Measurements from ENCODE around the gene CABLES1.
"Not testable (repeated sequence)": the region's sequence is repeated elsewhere in the genome, so short reads cannot be mapped to it uniquely, and the experiment has no call there.

Gene CABLES1

GRCh38 chr18:23247896-23248295 lies 112.6 kb downstream of the CABLES1 start:
- DNase-seq, result no peak

DNA sequence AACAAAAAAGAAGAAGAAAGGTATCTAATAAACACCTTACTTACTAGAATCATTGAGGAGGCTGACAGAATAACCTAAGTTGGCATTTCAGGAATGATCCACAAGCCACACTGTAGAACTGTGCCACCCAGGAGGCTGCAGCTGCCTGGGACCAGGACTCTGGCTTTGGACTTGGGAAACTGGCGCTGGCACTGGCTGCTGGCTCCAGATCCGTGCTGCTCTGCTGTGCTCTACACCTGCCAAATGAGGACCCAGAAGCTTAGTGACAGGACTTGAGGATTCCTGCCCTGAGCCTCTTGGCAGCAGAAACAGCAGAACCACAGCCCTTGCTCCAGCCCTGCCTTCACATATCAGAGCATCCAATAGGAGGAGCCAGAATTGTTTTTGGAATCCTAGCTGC lies 113.5 kb downstream of the CABLES1 start:
- DNase-seq, result no peak

GRCh38 chr18:23249348-23249747 lies 114.1 kb downstream of the CABLES1 start:
- no peak for DNase-seq

DNA sequence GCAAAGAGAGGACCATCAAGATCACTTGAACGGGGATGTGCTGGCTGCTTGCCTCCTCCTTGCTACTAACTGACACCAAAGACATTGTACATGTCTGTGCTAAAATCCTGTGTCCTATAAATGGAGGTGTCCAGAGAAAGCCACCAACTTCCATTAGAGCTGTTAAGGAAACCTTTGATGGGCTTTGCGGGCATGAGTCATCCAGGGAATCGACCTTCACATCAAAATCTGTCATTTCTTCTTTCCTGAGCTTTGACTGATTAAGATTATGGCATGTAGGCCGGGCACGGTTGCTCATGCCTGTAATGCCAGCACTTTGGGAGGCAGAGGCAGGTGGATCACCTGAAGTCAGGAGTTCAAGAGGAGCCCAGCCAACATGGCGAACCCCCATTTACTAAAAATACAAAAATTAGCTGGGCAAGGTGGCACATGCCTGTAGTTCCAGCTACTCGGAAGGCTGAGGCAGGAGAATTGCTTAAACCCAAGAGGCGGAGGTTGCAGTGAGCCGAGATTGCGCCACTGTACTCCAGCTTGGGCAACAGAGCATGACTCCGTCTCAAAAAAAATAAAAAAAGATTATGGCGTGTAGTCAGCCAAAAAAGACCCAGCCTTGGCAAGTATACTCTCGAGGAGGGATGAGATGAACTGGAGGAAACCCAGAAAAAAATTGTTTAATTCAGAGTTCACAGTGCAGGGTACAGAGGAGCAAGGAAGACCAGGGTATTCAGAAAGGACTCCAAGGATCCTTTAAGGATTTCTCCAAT lies 115.8 kb downstream of the CABLES1 start:
- DNase-seq, result no peak

GRCh38 chr18:23253630-23254029 lies 118.3 kb downstream of the CABLES1 start:
- no peak for DNase-seq

GRCh38 chr18:23257137-23257536 lies 121.9 kb downstream of the CABLES1 start:
- no peak for DNase-seq

DNA sequence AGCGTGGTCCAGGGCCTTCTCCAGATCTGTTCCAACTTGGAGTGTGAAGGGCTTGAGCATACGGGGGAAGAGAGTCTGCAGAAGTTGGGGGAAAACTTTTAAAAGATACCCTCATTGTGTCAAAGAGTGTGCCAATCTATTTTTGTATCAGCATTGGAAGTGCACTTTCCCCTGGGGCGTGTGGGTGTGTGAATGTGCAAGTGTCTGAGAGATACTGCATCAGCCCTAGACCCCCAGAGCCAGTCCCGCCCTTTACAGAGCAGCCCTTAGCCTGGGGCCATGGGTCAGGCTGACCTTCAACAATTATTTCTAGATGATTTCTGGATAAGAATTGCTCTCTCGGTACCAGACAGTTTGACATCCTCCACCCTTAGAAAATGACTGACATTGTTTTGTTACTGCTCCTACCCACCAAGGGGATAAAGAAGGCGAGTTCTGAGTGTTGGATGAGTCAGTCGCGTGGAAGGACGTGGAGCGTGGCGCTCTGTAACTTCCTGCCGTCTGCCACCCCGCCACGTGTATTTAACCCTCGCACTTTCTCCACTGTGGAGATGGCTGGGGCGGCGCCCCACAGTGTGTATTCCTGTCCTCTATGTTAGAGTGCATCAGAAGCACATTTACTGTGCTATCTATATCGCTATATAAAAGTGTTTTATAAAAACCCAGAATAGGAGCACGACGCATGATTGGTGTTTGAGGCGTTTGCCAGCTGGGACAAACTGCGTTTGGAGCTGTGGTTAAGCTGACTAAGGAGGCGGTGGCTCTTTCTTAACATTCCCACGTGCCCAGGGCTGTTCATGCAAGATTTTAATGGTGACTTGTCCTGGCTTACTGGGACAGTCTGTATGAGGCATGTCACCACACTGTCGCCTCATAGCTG lies 122.6 kb downstream of the CABLES1 start:
- DNase-seq, result no peak

DNA sequence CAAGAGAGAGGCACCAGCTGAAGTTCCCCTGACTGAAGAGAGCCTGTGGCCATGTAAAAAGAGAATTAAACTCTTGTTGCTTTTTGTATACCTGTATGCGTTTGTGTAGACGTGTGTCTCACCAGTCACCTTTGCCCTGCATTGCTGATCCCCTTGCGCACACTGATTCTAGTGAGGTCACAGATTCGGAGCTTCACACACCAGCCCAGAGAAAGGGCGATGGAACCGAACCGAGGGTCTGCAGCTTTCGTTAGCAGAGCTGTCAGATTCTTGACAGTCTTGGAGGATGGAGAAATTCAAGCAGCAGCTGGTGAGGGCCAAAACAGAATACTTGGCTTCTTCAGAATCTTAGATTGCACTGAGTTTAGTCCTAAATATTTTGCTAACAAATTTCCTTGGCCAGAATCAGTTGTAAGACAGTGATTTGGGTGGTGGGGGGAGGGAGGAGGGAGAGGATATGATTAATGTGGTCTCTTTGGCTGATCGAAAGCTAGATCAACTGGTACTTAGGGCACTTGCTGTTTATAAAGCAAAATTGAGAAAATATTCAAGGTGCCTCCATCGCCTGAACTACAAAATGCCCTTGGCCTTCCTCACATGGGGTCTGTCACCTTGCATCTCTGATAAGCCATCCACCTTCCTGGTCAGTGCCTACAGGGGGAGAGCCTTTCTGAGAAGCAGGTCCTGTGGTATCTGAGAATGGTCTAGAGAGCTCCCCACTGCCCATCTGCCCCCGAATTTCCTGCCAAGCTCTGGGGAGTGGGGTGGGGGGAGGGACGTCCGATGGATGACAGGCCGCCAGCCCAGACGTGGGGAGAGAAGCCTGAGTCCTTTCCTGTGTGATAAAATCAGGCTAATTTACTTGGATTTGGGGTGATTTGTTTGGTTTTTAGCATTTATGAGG lies 123.5 kb downstream of the CABLES1 start:
- DNase-seq, result no peak

GRCh38 chr18:23259701-23260681 lies 124.7 kb downstream of the CABLES1 start:
- peak; percentile 98 for DNase-seq

- peak; percentile 60 for DNase-seq
These were observed 125.8 kb downstream of the CABLES1 start for GRCh38 chr18:23260926-23261590.

- DNase-seq, result no peak
These were observed 128.4 kb downstream of the CABLES1 start for GRCh38 chr18:23263551-23264235.

DNA sequence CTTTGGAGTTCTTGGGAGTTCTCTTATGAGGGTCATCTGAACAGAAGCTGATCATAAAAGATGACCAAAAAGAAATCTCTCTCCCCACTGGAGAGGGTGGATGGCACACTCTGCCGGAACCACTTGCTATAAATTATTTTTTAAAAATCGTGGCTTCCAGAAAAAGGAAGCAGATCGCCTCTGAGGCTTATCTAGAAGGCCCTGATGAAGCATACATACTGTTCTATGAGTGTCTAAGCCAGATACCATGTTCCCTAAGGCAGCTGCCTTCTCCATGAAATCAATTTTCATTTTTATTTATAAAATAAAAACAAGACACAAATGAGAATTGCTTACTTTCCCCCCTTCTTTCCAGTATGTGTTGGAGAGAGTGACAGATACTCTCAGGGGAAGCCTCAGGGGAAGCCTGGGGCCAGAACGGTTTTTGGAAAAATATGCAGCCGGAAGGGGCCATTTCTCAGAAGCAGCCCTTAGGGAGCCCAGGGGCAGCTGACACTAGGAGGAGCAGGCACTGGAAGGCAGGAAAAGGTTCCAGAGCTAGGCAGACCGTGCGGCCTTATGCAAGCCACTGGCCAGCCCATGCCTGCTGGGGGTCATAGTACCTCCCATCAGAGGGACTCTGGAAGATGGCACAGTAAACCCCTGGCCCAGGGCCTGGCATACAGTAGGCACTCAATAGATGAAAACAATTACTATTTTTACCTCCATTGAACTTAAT lies 130.6 kb downstream of the CABLES1 start:
- no peak for DNase-seq

- no peak for DNase-seq
These were observed 131.6 kb downstream of the CABLES1 start for GRCh38 chr18:23266717-23267446.

DNA sequence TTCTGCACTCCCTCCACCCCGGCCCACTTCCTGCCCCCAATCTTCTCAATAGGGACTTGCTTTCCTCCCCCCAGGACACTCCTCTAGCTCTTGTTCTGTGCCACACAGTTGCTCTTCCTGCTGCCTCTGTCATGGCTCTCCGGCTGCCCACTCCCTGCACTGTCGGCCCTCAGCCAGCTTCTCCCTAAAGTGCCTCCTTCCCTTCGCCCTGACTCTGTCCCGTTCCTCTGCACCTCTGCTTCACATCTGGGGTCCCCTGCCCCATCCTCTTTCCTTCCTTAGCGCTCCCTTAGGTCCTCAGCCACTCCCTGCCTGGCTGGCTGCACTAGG lies 132.1 kb downstream of the CABLES1 start:
- DNase-seq, result no peak

GRCh38 chr18:23268641-23269040 lies 133.4 kb downstream of the CABLES1 start:
- no peak for DNase-seq

DNA sequence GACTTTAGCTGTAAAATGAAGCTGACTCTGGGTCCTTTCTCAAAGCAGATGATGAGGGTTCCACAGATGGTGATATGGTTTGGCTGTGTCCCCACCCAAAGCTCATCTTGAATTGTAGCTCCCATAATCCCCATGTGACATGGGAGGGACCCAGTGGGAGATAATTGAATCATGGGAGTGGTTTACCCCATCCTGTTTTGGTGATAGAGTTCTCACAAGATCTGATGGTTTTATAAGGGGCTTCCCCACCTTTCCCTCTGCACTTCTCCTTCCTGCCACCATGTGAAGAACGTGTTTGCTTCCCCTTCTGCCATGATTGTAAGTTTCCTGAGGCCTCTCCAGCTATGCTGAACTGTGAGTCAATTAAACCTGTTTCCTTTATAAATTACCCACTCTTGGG lies 133.8 kb downstream of the CABLES1 start:
- not testable (repeated sequence) for DNase-seq

DNA sequence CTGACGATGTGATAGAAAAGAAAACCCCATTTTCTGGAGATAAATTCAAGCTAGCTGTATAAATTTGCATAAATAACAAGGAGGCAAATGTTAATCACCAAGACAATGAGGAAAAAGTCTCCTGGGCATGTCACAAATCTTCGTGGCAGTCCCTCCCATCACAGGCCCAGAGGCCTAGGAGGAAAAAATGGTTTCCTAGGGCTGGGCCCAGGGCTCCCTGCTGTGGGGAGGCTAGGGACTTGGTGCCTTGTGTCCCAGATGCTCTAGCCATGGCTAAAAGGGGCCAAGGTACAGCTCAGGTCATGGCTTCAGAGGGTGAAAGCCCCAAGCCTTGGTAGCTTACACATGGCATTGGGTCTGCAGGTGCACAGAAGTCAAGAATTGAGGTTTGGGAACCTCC lies 134.6 kb downstream of the CABLES1 start:
- DNase-seq, result no peak

DNA sequence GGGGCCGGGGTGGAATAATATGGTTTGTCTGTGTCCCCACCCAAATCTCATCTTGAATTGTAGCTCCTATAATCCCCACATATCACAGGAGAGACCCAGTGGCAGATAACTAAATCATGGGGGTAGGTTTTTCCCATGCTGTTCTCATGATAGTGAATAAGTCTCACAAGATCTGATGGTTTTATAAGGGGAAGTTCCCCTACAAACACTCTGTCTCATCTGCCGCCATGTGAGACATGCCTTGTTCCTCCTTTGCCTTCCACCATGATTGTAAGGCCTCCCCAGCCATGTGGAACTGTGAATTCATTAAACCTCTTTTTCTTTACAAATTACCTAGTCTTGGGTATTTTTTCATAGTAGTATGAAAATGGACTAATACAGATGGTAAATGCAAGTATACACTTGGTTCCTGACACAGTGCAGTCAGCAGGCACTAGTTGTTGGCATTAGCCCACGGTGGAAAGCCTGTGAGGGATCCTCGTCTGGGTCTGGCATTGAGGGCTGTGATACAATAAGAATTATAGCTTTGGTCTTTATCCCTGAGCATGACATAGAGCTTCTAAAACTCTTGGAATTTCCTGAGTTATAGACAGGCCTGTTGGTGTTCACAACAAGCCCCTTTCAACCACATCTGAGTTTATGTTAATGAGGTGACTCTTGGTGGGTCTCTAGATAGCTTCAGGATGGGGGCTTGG lies 135.8 kb downstream of the CABLES1 start:
- DNase-seq, result no peak

All from DMS79 (cell line).